Suprapubic skin (tissue), 4 donors: Measurements from ENCODE around the gene SQSTM1.

Experiments used
- POLR2A ChIP-seq, 2 donors: fragments of 450-650 bp; IDR thresholded peaks; one replicate each; pipeline ENCODE4 v1.6.1; 2017; ENCODE audit warnings: antibody characterized with exemption in 2 of 2, mild to moderate bottlenecking in 2 of 2, moderate library complexity in 2 of 2
- POLR2AphosphoS5 ChIP-seq, 3 donors: sonication (generic); formaldehyde crosslinking; IDR thresholded peaks; one replicate each; pipeline ENCODE4 v1.6.1; 2017; ENCODE audit warnings: antibody characterized with exemption in 3 of 3
- TF ChIP-seq, protein P1 (sequence below), 2 donors: fragments of 200-600 bp in 1 of 2; fragments of 450-650 bp in 1 of 2; sonication (generic) in 1 of 2; IDR thresholded peaks; one replicate each; pipeline ENCODE4 v1.5.1; 2016 to 2019; ENCODE audit warnings: antibody characterized with exemption in 2 of 2, mild to moderate bottlenecking in 1 of 2, moderate library complexity in 1 of 2

DNA sequence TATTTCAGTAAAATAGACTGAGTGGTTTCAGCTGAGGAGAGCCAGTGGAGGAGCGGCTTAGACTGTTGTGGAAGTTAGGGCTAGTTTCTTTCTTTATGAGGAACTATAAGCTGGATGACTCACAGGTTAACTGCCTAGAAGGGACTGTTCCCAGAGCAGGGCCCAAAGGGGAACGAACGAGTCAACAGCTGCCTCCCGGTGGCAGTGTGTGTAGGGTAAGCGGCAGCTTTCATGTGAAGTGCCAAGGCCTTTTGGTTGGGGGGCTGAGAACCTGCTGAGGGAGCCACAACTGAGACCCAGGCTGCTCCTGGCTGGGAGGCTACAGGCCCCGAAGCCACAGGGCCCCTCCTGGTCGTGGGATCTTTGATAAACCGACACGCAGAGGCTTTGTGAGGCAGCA is 7.0 kb downstream of the SQSTM1 start:
- TF ChIP-seq, protein P1, sequence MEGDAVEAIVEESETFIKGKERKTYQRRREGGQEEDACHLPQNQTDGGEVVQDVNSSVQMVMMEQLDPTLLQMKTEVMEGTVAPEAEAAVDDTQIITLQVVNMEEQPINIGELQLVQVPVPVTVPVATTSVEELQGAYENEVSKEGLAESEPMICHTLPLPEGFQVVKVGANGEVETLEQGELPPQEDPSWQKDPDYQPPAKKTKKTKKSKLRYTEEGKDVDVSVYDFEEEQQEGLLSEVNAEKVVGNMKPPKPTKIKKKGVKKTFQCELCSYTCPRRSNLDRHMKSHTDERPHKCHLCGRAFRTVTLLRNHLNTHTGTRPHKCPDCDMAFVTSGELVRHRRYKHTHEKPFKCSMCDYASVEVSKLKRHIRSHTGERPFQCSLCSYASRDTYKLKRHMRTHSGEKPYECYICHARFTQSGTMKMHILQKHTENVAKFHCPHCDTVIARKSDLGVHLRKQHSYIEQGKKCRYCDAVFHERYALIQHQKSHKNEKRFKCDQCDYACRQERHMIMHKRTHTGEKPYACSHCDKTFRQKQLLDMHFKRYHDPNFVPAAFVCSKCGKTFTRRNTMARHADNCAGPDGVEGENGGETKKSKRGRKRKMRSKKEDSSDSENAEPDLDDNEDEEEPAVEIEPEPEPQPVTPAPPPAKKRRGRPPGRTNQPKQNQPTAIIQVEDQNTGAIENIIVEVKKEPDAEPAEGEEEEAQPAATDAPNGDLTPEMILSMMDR (IDR thresholded peaks at IDR 0.05) = no peak
- TF ChIP-seq POLR2A (IDR thresholded peaks at IDR 0.05) = no peak
- no peak for TF ChIP-seq POLR2AphosphoS5 (IDR thresholded peaks at IDR 0.05)
